DND-41 (cell line): ENCODE results near the gene PRKAR1B.

Experiments
- ATAC-seq: fragments of 200-7000 bp; cut with Tn5 transposase; 3 replicates; pipeline ENCODE4 v1.9.1; 2021; ENCODE audit warnings: low read depth; ENCODE audit not compliant: insufficient read depth
- DNase-seq: peaks from one replicate; pipeline ENCODE4 v3.0.0-alpha.2; 2020
- H2AFZ ChIP-seq: 2 replicates; pipeline ENCODE4 v1.6.0; 2012; ENCODE audit warnings: low read depth, low read length
- H3K27ac ChIP-seq: 2 replicates; pipeline ENCODE4 v1.5.1; 2012; ENCODE audit warnings: low read length, inconsistent platforms
- H3K27me3 ChIP-seq: fragments of 200-600 bp; sonication (generic); 2 replicates; pipeline ENCODE4 v1.6.0; 2012; ENCODE audit warnings: low read length, mild to moderate bottlenecking, inconsistent platforms; ENCODE audit not compliant: insufficient read depth, poor library complexity
- H3K36me3 ChIP-seq: 2 replicates; pipeline ENCODE4 v1.5.1; 2012; ENCODE audit warnings: low read length, inconsistent platforms; ENCODE audit not compliant: insufficient read depth
- H3K4me1 ChIP-seq: 2 replicates; pipeline ENCODE4 v1.5.1; 2012; ENCODE audit warnings: mild to moderate bottlenecking, low read length; ENCODE audit not compliant: insufficient read depth
- H3K4me2 ChIP-seq: 2 replicates; pipeline ENCODE4 v1.6.0; 2012; ENCODE audit warnings: mild to moderate bottlenecking, moderate library complexity, low read length, inconsistent platforms; ENCODE audit not compliant: insufficient read depth
- H3K4me3 ChIP-seq, 2 experiments: fragments of 200-600 bp in 1 of 2; shearing (Covaris generic) in 1 of 2; 2 replicates each; pipeline ENCODE4 v1.5.1; 2012 to 2016; ENCODE audit warnings: inconsistent platforms in 2 of 2, low read length in 2 of 2, mild to moderate bottlenecking in 2 of 2, low read depth in 1 of 2, moderate library complexity in 1 of 2
- H3K79me2 ChIP-seq: 2 replicates; pipeline ENCODE4 v1.6.0; 2012; ENCODE audit warnings: low read length, inconsistent platforms; ENCODE audit not compliant: insufficient read depth
- H3K9ac ChIP-seq: 2 replicates; pipeline ENCODE4 v1.6.0; 2012; ENCODE audit warnings: low read depth, mild to moderate bottlenecking, inconsistent platforms, low read length, moderate library complexity
- H3K9me3 ChIP-seq: 2 replicates; pipeline ENCODE4 v1.5.1; 2012; ENCODE audit warnings: low read length, moderate library complexity, mild to moderate bottlenecking, inconsistent platforms; ENCODE audit not compliant: insufficient read depth, severe bottlenecking
- H4K20me1 ChIP-seq: 2 replicates; pipeline ENCODE4 v1.6.0; 2012; ENCODE audit warnings: low read length; ENCODE audit not compliant: insufficient read depth
- EZH2 ChIP-seq: IDR thresholded peaks from 3 replicates; pipeline ENCODE4 v1.6.1; 2012; ENCODE audit warnings: borderline replicate concordance, low read depth, mild to moderate bottlenecking, moderate library complexity, low read length, inconsistent platforms; ENCODE audit not compliant: severe bottlenecking
- TF ChIP-seq, protein P1 (sequence below): IDR thresholded peaks from 2 replicates; pipeline ENCODE4 v1.5.1; 2012; ENCODE audit warnings: borderline replicate concordance, low read length, moderate library complexity, mild to moderate bottlenecking; ENCODE audit not compliant: poor library complexity, severe bottlenecking; ENCODE audit errors: extremely low read depth

PRKAR1B gene

DNA sequence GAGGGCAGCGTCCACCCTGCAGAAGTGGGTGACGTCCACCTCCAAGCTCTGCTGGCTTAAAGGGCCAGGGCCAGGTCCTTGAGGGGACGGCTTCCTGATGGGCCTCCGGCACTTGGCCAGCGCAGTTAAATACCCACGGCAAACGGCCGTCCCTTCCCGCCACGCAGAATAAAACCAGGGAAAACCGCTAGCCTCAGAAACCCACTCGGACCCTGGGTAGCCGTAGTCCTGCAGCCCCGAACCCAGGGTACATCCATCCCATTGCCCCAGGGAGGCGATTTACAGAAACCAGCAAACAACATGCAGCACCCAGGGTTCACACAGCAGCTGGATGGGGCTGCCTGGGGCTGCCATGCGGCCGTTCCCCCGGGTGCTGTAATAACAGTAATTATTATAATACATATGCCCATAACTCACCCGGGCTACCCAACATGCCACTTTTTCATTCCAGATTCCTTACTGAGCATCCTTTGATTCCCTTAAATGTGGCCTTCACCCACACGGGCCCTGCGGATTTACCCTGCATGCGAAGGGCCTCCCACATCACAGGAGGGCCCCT lies 126.0 kb downstream of the PRKAR1B start:
- Histone ChIP-seq H3K4me2 (no peak overlapping the region), H2AFZ (no peak overlapping the region), H3K9ac (no peak overlapping the region), H3K79me2 (peaks cover 52% of the 10 kb centered on the region), H3K27me3 (no peaks in the 10 kb centered on the region), H3K4me3 (no peak overlapping the region), H3K27ac (no peak overlapping the region; the same call in 1 of the 2 replicates), H4K20me1 (no peaks in the 10 kb centered on the region), H3K4me1 (peaks cover 38% of the 10 kb centered on the region), H3K36me3 (peaks cover 55% of the 10 kb centered on the region), H3K9me3 (no peaks in the 10 kb centered on the region)
- no peak for ATAC-seq
- TF ChIP-seq EZH2, result no peak
- TF ChIP-seq, protein P1, sequence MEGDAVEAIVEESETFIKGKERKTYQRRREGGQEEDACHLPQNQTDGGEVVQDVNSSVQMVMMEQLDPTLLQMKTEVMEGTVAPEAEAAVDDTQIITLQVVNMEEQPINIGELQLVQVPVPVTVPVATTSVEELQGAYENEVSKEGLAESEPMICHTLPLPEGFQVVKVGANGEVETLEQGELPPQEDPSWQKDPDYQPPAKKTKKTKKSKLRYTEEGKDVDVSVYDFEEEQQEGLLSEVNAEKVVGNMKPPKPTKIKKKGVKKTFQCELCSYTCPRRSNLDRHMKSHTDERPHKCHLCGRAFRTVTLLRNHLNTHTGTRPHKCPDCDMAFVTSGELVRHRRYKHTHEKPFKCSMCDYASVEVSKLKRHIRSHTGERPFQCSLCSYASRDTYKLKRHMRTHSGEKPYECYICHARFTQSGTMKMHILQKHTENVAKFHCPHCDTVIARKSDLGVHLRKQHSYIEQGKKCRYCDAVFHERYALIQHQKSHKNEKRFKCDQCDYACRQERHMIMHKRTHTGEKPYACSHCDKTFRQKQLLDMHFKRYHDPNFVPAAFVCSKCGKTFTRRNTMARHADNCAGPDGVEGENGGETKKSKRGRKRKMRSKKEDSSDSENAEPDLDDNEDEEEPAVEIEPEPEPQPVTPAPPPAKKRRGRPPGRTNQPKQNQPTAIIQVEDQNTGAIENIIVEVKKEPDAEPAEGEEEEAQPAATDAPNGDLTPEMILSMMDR, result no peak
- DNase-seq, result no peak

DNA sequence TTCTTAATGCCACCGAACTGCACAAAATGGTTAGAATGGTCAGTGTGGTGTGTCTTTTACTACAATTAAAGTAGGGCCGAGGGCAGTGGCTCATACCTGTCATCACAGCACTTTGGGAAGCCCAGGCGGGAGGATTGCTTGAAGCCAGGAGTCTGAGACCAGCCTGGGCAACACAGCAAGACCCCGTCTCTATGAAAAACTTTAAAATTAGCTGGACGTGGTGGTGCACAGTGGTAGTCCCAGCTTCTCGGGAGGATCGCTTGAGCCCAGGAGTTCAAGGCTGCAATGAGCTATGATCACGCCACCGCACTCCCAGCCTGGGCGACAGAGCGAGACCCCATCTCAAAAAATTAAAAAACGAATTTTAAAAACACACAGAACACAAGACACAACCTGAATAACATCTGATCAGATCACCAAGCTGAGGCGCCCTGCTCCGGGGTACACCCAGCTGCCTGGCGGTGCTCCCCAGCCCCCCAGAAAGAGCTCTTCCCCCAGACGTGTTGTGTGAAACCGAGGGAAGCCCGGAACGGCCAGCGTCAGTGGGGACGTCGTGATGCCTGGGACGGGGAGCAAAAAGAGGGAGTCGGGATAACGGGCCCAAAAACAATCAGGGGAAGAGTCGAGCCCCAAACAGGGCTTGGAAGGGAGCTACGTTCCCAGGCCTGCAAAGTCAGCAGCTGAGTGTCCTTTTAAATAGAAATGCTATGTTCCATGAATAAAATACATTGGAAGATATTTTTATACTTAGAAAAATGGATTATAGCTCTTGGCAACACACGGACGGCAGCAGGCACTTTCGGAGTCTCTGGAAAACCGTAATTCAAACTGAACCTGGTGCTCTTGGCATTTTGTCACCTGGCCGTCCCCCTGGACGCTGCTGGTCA lies 126.7 kb downstream of the PRKAR1B start:
- Histone ChIP-seq H3K4me3 (no peak overlapping the region), H3K4me2 (no peak overlapping the region), H3K4me1 (peaks cover 36% of the 10 kb centered on the region), H4K20me1 (no peaks in the 10 kb centered on the region), H3K9ac (no peak overlapping the region), H3K9me3 (no peaks in the 10 kb centered on the region), H3K27me3 (no peaks in the 10 kb centered on the region), H2AFZ (no peak overlapping the region), H3K36me3 (peaks cover 55% of the 10 kb centered on the region), H3K79me2 (peaks cover 46% of the 10 kb centered on the region), H3K27ac (peak overlapping the region; percentile 51; the same call in 1 of the 2 replicates)
- no peak for TF ChIP-seq EZH2
- ATAC-seq, result no peak
- DNase-seq, result no peak

DNA sequence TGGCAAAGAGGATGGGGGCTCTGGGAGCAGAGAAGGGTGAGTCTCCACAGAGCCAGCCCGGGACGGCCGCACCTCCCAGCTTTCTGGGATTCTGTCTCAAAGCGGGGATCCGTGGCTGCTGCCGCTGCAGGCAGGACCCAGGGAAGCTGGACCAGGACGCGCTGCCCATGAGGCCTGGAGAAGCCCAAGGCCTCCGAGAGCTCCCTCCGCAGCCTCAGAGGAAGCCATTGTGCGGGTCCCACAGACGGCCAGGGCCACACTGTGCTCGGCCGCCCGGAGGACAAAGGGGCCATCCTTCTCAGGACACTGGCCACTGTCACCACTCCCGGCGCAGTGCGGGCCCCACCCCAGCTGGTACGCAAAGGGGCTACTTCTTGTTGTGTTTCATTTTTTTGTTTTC lies 128.2 kb downstream of the PRKAR1B start:
- peaks cover 36% of the 10 kb centered on the region for H3K4me1 ChIP-seq
- H3K4me3 ChIP-seq, result no peak overlapping the region
- no peak overlapping the region for H3K9ac ChIP-seq
- TF ChIP-seq EZH2, result no peak
- TF ChIP-seq, protein P1, result no peak
- H3K79me2 ChIP-seq, result peaks cover 45% of the 10 kb centered on the region
- H3K4me2 ChIP-seq, result no peak overlapping the region
- no peaks in the 10 kb centered on the region for H3K9me3 ChIP-seq
- H4K20me1 ChIP-seq, result no peaks in the 10 kb centered on the region
- ATAC-seq, result no peak
- no peak overlapping the region for H2AFZ ChIP-seq
- H3K27ac ChIP-seq, result peak overlapping the region; percentile 70
- peaks cover 60% of the 10 kb centered on the region for H3K36me3 ChIP-seq
- H3K27me3 ChIP-seq, result no peaks in the 10 kb centered on the region
- no peak for DNase-seq
